ENCODE data around the gene PASK. TPM values are rescaled to one million over a fixed set of nuclear protein-coding genes. Genes with fewer than 3 reads are reported as not detected.

The PASK gene
- total and polyA plus RNA-seq, 2 donors (not counting 1 experiment from before 2014, with no cell fraction given), result 1.0 to 1.5 TPM

DNA sequence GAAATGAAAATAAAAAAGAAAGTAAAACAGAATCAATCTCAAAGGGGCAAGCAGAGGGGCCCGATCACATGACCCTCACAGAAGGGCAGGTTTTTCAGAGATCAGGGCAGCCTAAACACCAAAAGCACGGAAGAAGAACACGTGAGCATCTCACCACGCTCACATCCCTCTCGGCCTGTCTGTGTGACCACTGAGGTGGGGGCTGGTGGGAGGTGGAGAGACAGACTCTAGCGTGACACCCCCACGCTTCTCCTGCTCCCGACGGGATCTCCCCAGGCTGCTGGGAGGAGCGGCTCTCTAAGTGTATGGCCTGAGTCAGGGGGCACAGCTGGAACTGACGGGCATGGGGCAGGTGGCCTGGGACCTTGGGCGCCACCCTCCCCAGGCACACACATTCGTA, 23.6 kb downstream of the PASK start:
- H3K27me3 ChIP-seq (ENCODE audit: control insufficient read depth, insufficient read depth, low read length), result no peaks in the 10 kb centered on the region
- H4K20me1 ChIP-seq (ENCODE audit: control insufficient read depth, extremely low read depth, insufficient read depth, low read length), result no peaks in the 10 kb centered on the region
- H3K9ac ChIP-seq (ENCODE audit: insufficient read depth, low read length), result no peak overlapping the region
- H3K79me2 ChIP-seq (ENCODE audit: control insufficient read depth, insufficient read depth, low read length), result no peaks in the 10 kb centered on the region
- H3K4me1 ChIP-seq (ENCODE audit: control insufficient read depth, extremely low read depth, insufficient read depth, low read length), result no peaks in the 10 kb centered on the region
- no peaks in the 10 kb centered on the region for H3K9me3 ChIP-seq (ENCODE audit: control insufficient read depth, insufficient read depth, low read depth, low read length)
- TF ChIP-seq, protein P1, sequence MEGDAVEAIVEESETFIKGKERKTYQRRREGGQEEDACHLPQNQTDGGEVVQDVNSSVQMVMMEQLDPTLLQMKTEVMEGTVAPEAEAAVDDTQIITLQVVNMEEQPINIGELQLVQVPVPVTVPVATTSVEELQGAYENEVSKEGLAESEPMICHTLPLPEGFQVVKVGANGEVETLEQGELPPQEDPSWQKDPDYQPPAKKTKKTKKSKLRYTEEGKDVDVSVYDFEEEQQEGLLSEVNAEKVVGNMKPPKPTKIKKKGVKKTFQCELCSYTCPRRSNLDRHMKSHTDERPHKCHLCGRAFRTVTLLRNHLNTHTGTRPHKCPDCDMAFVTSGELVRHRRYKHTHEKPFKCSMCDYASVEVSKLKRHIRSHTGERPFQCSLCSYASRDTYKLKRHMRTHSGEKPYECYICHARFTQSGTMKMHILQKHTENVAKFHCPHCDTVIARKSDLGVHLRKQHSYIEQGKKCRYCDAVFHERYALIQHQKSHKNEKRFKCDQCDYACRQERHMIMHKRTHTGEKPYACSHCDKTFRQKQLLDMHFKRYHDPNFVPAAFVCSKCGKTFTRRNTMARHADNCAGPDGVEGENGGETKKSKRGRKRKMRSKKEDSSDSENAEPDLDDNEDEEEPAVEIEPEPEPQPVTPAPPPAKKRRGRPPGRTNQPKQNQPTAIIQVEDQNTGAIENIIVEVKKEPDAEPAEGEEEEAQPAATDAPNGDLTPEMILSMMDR (conservative IDR thresholded peaks at IDR 0.05 in 1 of 2, IDR thresholded peaks at IDR 0.05 in 1 of 2; ENCODE audit: low read depth in 1 of 2, low read length in 2 of 2), result no peak
- no peak for TF ChIP-seq EZH2 (IDR thresholded peaks at IDR 0.05; ENCODE audit: low read length, missing control alignments)
- no peak overlapping the region for H3K4me3 ChIP-seq (replicated peaks in 1 of 4; ENCODE audit: control extremely low read depth in 1 of 4, insufficient read depth in 1 of 4, low read depth in 3 of 4, low read length in 4 of 4)
- no peak overlapping the region for H2AFZ ChIP-seq (ENCODE audit: low read length)
- no peak for DNase-seq (ENCODE audit: low read depth in 2 of 2)
- H3K4me2 ChIP-seq (ENCODE audit: extremely low read depth, insufficient read depth, low read length), result no peak overlapping the region
- peaks cover 4% of the 10 kb centered on the region for H3K36me3 ChIP-seq (ENCODE audit: control insufficient read depth, insufficient read depth, low read length)
- no peak overlapping the region for H3K27ac ChIP-seq (ENCODE audit: insufficient read depth, low read length)

DNA sequence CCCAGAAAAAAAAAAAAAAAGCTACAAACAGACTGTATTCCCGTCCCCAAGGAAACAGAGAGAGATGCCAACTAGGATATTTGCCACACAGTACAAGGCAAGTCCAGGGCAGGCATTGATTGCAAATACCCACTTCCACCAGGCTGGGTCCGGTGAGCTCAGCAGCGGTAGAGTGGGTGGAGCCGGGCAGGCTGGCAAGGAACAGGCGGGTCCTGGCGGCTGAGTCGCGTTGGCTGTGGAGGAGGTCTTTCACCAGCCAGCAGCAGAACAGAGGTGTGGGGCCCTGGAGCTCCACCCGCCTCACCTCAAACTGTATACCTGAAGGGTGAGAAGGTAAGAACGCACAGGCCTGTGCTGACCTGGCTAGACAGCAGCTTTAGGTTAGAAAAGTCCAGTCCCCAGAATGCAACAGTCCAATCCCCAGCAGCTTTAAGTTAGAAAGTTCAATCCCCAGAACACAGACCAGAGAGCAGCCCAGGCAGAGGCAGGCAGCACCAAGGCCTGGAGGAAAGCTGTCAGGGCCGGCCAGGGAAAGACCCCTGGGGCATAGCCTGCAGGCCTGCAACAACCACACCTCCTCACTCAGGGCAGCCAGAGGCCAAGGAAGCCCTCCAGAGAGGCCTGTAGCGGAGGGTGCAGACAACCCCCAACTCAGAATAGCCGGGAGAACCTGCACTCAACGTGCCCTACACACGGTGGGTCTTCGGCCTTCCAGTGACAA, 25.3 kb downstream of the PASK start:
- Histone ChIP-seq H2AFZ (ENCODE audit: low read length) (no peak overlapping the region), H4K20me1 (ENCODE audit: control insufficient read depth, extremely low read depth, insufficient read depth, low read length) (no peaks in the 10 kb centered on the region), H3K27me3 (ENCODE audit: control insufficient read depth, insufficient read depth, low read length) (no peaks in the 10 kb centered on the region), H3K36me3 (ENCODE audit: control insufficient read depth, insufficient read depth, low read length) (peaks cover 4% of the 10 kb centered on the region), H3K4me3 (replicated peaks in 1 of 4; ENCODE audit: control extremely low read depth in 1 of 4, insufficient read depth in 1 of 4, low read depth in 3 of 4, low read length in 4 of 4) (no peak overlapping the region), H3K79me2 (ENCODE audit: control insufficient read depth, insufficient read depth, low read length) (no peaks in the 10 kb centered on the region), H3K9ac (ENCODE audit: insufficient read depth, low read length) (no peak overlapping the region), H3K27ac (ENCODE audit: insufficient read depth, low read length) (no peak overlapping the region), H3K4me2 (ENCODE audit: extremely low read depth, insufficient read depth, low read length) (no peak overlapping the region), H3K4me1 (ENCODE audit: control insufficient read depth, extremely low read depth, insufficient read depth, low read length) (no peaks in the 10 kb centered on the region), H3K9me3 (ENCODE audit: control insufficient read depth, insufficient read depth, low read depth, low read length) (no peaks in the 10 kb centered on the region)
- no peak for TF ChIP-seq EZH2 (IDR thresholded peaks at IDR 0.05; ENCODE audit: low read length, missing control alignments)
- TF ChIP-seq, protein P1 (conservative IDR thresholded peaks at IDR 0.05 in 1 of 2, IDR thresholded peaks at IDR 0.05 in 1 of 2; ENCODE audit: low read depth in 1 of 2, low read length in 2 of 2), result no peak
- DNase-seq (ENCODE audit: low read depth in 2 of 2), result no peak

DNA sequence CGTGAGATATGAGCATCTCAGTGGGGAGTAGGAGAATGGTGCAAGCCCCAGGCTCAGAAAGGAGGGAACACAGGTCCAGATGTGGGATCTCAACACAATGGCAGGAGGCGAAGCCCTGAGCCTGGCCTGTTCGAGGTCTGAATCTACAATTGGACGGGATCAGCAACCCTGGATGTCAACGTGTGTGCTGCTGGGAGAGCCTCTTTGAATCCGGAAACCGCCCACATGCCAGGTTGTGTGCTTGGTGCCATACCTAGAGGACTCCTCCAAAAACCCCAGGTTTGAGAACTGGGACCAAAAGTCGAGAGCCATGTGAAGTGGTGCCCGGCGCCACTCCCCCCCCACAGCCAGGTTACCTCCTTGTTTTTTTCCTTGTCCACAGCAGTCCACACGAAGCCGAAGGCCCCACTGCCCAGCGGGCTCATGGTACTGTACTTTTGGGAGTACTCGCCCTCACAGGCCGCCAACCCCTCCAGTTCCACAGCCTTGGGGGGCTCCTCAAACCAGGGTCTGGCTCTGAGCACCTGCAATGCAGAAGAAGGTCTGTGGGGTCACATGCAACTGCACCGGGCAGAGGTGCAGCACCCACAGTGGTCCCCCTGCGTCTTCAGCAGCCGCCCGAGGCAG, 26.8 kb downstream of the PASK start:
- Histone ChIP-seq H3K79me2 (ENCODE audit: control insufficient read depth, insufficient read depth, low read length) (no peaks in the 10 kb centered on the region), H2AFZ (ENCODE audit: low read length) (no peak overlapping the region), H3K27me3 (ENCODE audit: control insufficient read depth, insufficient read depth, low read length) (no peaks in the 10 kb centered on the region), H3K9ac (ENCODE audit: insufficient read depth, low read length) (no peak overlapping the region), H3K36me3 (ENCODE audit: control insufficient read depth, insufficient read depth, low read length) (peaks cover 4% of the 10 kb centered on the region), H3K4me3 (replicated peaks in 1 of 4; ENCODE audit: control extremely low read depth in 1 of 4, insufficient read depth in 1 of 4, low read depth in 3 of 4, low read length in 4 of 4) (no peak overlapping the region), H3K4me1 (ENCODE audit: control insufficient read depth, extremely low read depth, insufficient read depth, low read length) (no peaks in the 10 kb centered on the region), H3K9me3 (ENCODE audit: control insufficient read depth, insufficient read depth, low read depth, low read length) (no peaks in the 10 kb centered on the region), H4K20me1 (ENCODE audit: control insufficient read depth, extremely low read depth, insufficient read depth, low read length) (no peaks in the 10 kb centered on the region), H3K4me2 (ENCODE audit: extremely low read depth, insufficient read depth, low read length) (no peak overlapping the region), H3K27ac (ENCODE audit: insufficient read depth, low read length) (no peak overlapping the region)
- TF ChIP-seq, protein P1 (conservative IDR thresholded peaks at IDR 0.05 in 1 of 2, IDR thresholded peaks at IDR 0.05 in 1 of 2; ENCODE audit: low read depth in 1 of 2, low read length in 2 of 2), result no peak
- TF ChIP-seq EZH2 (IDR thresholded peaks at IDR 0.05; ENCODE audit: low read length, missing control alignments), result no peak
- no peak for DNase-seq (ENCODE audit: low read depth in 2 of 2)
